Neural progenitor cell (in vitro differentiated cells): Measurements from ENCODE around the gene COL23A1. TPM values are rescaled to one million over a fixed set of nuclear protein-coding genes. Genes with fewer than 3 reads are reported as not detected.

Experiments
- DNase-seq: peaks from one replicate; pipeline ENCODE4 v3.0.0-alpha.2; 2016; ENCODE audit warnings: low spot score
- H2AFZ ChIP-seq: fragments of 200-600 bp; sonication (generic); replicated peaks from 2 replicates; pipeline ENCODE4 v1.6.1; 2016; ENCODE audit warnings: antibody characterized with exemption
- H3F3A ChIP-seq: fragments of 200-600 bp; sonication (generic); 2 replicates; pipeline ENCODE4 v1.6.1; 2016; ENCODE audit warnings: antibody characterized with exemption, low read depth
- H3K27ac ChIP-seq: fragments of 200-600 bp; sonication (generic); 2 replicates; pipeline ENCODE4 v1.5.1; 2016; ENCODE audit warnings: mild to moderate bottlenecking
- H3K27me3 ChIP-seq: fragments of 200-600 bp; sonication (generic); 2 replicates; pipeline ENCODE4 v1.6.1; 2016; ENCODE audit warnings: mild to moderate bottlenecking, moderate library complexity
- H3K36me3 ChIP-seq: fragments of 200-600 bp; sonication (generic); 2 replicates; pipeline ENCODE4 v1.5.1; 2016
- H3K4me1 ChIP-seq: fragments of 200-600 bp; sonication (generic); 2 replicates; pipeline ENCODE4 v1.6.1; 2016; ENCODE audit warnings: mixed run types
- H3K4me2 ChIP-seq: fragments of 200-600 bp; sonication (generic); 2 replicates; pipeline ENCODE4 v1.6.1; 2016
- H3K4me3 ChIP-seq: fragments of 200-600 bp; sonication (generic); 2 replicates; pipeline ENCODE4 v1.5.1; 2016
- H3K79me2 ChIP-seq: fragments of 200-600 bp; sonication (generic); 2 replicates; pipeline ENCODE4 v1.6.1; 2016; ENCODE audit warnings: low read depth
- H3K9ac ChIP-seq: fragments of 200-600 bp; sonication (generic); 2 replicates; pipeline ENCODE4 v1.6.1; 2016
- H3K9me3 ChIP-seq: fragments of 200-600 bp; sonication (generic); 2 replicates; pipeline ENCODE4 v1.5.1; 2016; ENCODE audit warnings: low read depth
- H4K20me1 ChIP-seq: fragments of 200-600 bp; sonication (generic); 2 replicates; pipeline ENCODE4 v1.6.1; 2016; ENCODE audit warnings: low read depth
- H3K27ac Mint-ChIP-seq: 3 replicates; pipeline ENCODE4 v1.8.0; 2021; ENCODE audit warnings: mixed read lengths
- H3K27me3 Mint-ChIP-seq: 2 replicates; pipeline ENCODE4 v1.8.0; 2022; ENCODE audit warnings: low read depth, mild to moderate bottlenecking, inconsistent platforms, moderate library complexity, mixed read lengths; ENCODE audit not compliant: insufficient read depth
- H3K36me3 Mint-ChIP-seq: 3 replicates; pipeline ENCODE4 v1.8.0; 2021; ENCODE audit warnings: mixed read lengths
- H3K4me1 Mint-ChIP-seq: 3 replicates; pipeline ENCODE4 v1.8.0; 2021; ENCODE audit warnings: mixed read lengths
- H3K4me3 Mint-ChIP-seq: 3 replicates; pipeline ENCODE4 v1.8.0; 2021; ENCODE audit warnings: mild to moderate bottlenecking, moderate library complexity, mixed read lengths
- H3K9me3 Mint-ChIP-seq: 3 replicates; pipeline ENCODE4 v1.8.0; 2020; ENCODE audit warnings: mixed read lengths
- CTCF ChIP-seq: fragments of 200-600 bp; sonication (generic); IDR thresholded peaks from 2 replicates; pipeline ENCODE4 v1.5.1; 2017; ENCODE audit warnings: antibody characterized with exemption, mild to moderate bottlenecking
- EZH2 ChIP-seq: fragments of 200-600 bp; sonication (generic); IDR thresholded peaks from 2 replicates; pipeline ENCODE4 v1.6.1; 2017; ENCODE audit warnings: antibody characterized with exemption, mild to moderate bottlenecking, moderate library complexity
- EZH2phosphoT487 ChIP-seq: fragments of 200-600 bp; sonication (generic); IDR thresholded peaks from 2 replicates; pipeline ENCODE4 v1.6.1; 2017; ENCODE audit warnings: antibody characterized with exemption
- total RNA-seq: library from RNA; depleted of rRNA; stranded (reverse); fragments of >200 nt; gene quantifications from 2 replicates; pipeline ENCODE4 v1.2.3, GENCODE V29; 2015; ENCODE audit warnings: low replicate concordance

Gene COL23A1
- total RNA-seq, 1 donor from 2014 or later = not detected

- peaks cover 51% of the 10 kb centered on the region for H3K4me1 Mint-ChIP-seq
Observed at GRCh38 chr5:178547052-178547666, 43.0 kb downstream of the COL23A1 start.

GRCh38 chr5:178546675-178547033 is 43.5 kb downstream of the COL23A1 start:
- no peak for DNase-seq
- peaks cover 4% of the 10 kb centered on the region for H3F3A ChIP-seq
- H3K4me1 Mint-ChIP-seq = peaks cover 48% of the 10 kb centered on the region
- H4K20me1 ChIP-seq = no peaks in the 10 kb centered on the region
- no peaks in the 10 kb centered on the region for H3K79me2 ChIP-seq
- no peak overlapping the region for H3K4me3 ChIP-seq
- peak overlapping the region; percentile 39 for H3K27ac Mint-ChIP-seq
- TF ChIP-seq EZH2 (no peak), EZH2phosphoT487 (no peak), CTCF (no peak)
- H3K9ac ChIP-seq = no peak overlapping the region
- peaks cover 13% of the 10 kb centered on the region for H3K4me1 ChIP-seq
- no peak overlapping the region for H2AFZ ChIP-seq
- no peaks in the 10 kb centered on the region for H3K36me3 Mint-ChIP-seq
- peaks cover 47% of the 10 kb centered on the region for H3K27me3 ChIP-seq
- no peaks in the 10 kb centered on the region for H3K36me3 ChIP-seq
- H3K27me3 Mint-ChIP-seq = peaks cover 9% of the 10 kb centered on the region
- H3K9me3 Mint-ChIP-seq = peaks cover 2% of the 10 kb centered on the region
- H3K9me3 ChIP-seq = no peaks in the 10 kb centered on the region
- H3K27ac ChIP-seq = no peak overlapping the region
- H3K4me2 ChIP-seq = no peak overlapping the region
- H3K4me3 Mint-ChIP-seq = no peak overlapping the region

More at GRCh38 chr5:178547052-178547666, 43.0 kb downstream of the COL23A1 start:
- Histone ChIP-seq H3F3A (peaks cover 4% of the 10 kb centered on the region), H3K4me1 (peaks cover 13% of the 10 kb centered on the region), H3K4me2 (no peak overlapping the region), H3K27me3 (peaks cover 45% of the 10 kb centered on the region), H2AFZ (no peak overlapping the region), H3K36me3 (no peaks in the 10 kb centered on the region), H3K79me2 (no peaks in the 10 kb centered on the region), H3K9ac (no peak overlapping the region), H3K9me3 (no peaks in the 10 kb centered on the region), H3K4me3 (no peak overlapping the region), H3K27ac (no peak overlapping the region), H4K20me1 (no peaks in the 10 kb centered on the region)
- peaks cover 9% of the 10 kb centered on the region for H3K27me3 Mint-ChIP-seq
- TF ChIP-seq EZH2 (no peak), EZH2phosphoT487 (no peak), CTCF (no peak)
- no peak overlapping the region for H3K27ac Mint-ChIP-seq
- no peaks in the 10 kb centered on the region for H3K36me3 Mint-ChIP-seq
- H3K4me3 Mint-ChIP-seq = no peak overlapping the region
- no peak for DNase-seq
- H3K9me3 Mint-ChIP-seq = peaks cover 2% of the 10 kb centered on the region

GRCh38 chr5:178545941-178546674 is 44.1 kb downstream of the COL23A1 start:
- peaks cover 4% of the 10 kb centered on the region for H3F3A ChIP-seq
- H2AFZ ChIP-seq = no peak overlapping the region
- Mint-ChIP-seq H3K27ac (peak overlapping the region; percentile 39), H3K27me3 (peaks cover 9% of the 10 kb centered on the region), H3K4me1 (peaks cover 47% of the 10 kb centered on the region), H3K9me3 (peaks cover 2% of the 10 kb centered on the region), H3K4me3 (no peak overlapping the region), H3K36me3 (no peaks in the 10 kb centered on the region)
- no peaks in the 10 kb centered on the region for H3K36me3 ChIP-seq
- no peaks in the 10 kb centered on the region for H4K20me1 ChIP-seq
- H3K27ac ChIP-seq = no peak overlapping the region
- no peak overlapping the region for H3K4me3 ChIP-seq
- peaks cover 46% of the 10 kb centered on the region for H3K27me3 ChIP-seq
- TF ChIP-seq EZH2phosphoT487 = no peak
- no peak for TF ChIP-seq EZH2
- no peak for TF ChIP-seq CTCF
- no peak overlapping the region for H3K4me2 ChIP-seq
- no peak overlapping the region for H3K9ac ChIP-seq
- no peak for DNase-seq
- H3K79me2 ChIP-seq = no peaks in the 10 kb centered on the region
- H3K9me3 ChIP-seq = no peaks in the 10 kb centered on the region
- peaks cover 13% of the 10 kb centered on the region for H3K4me1 ChIP-seq
